Chondrocyte (in vitro differentiated cells): ENCODE results near the gene TMEM94. TPM values are rescaled to one million over a fixed set of nuclear protein-coding genes. Genes with fewer than 3 reads are reported as not detected.

ENCODE experiments used
- DNase-seq: peaks from one replicate; pipeline ENCODE4 v3.0.0; 2021; ENCODE audit warnings: mixed read lengths, low spot score
- H3K27ac Mint-ChIP-seq: one replicate; pipeline ENCODE4 v1.8.0; 2021; ENCODE audit warnings: mild to moderate bottlenecking, moderate library complexity, mixed read lengths; ENCODE audit not compliant: unreplicated experiment
- H3K27me3 Mint-ChIP-seq: 2 replicates; pipeline ENCODE4 v1.8.0; 2021; ENCODE audit warnings: low read depth, mixed read lengths
- H3K36me3 Mint-ChIP-seq: 2 replicates; pipeline ENCODE4 v1.8.0; 2021; ENCODE audit warnings: low read depth, mixed read lengths
- H3K4me1 Mint-ChIP-seq: 2 replicates; pipeline ENCODE4 v1.8.0; 2021; ENCODE audit warnings: low read depth, mild to moderate bottlenecking, mixed read lengths
- H3K4me3 Mint-ChIP-seq: one replicate; pipeline ENCODE4 v1.8.0; 2021; ENCODE audit warnings: mild to moderate bottlenecking, moderate library complexity, mixed read lengths; ENCODE audit not compliant: unreplicated experiment
- H3K9me3 Mint-ChIP-seq: 2 replicates; pipeline ENCODE4 v1.8.0; 2021; ENCODE audit warnings: low read depth, mixed read lengths
- CTCF ChIP-seq: fragments of 200-600 bp; sonication (generic); IDR thresholded peaks from 2 replicates; pipeline ENCODE4 v1.5.0; 2021; ENCODE audit warnings: antibody characterized with exemption, mild to moderate bottlenecking, moderate library complexity
- long read RNA-seq: library from polyadenylated mRNA; stranded (forward); transcript quantifications from one replicate; pipeline ENCODE4 v2.0.0, GENCODE V29; 2021
- total RNA-seq: library from RNA; stranded (reverse); gene quantifications from 3 replicates; pipeline ENCODE4 v1.2.1, GENCODE V29; 2021

TMEM94 gene
- 45.6 to 52.3 TPM (median 49.5 TPM) in 3 replicates for total RNA-seq
- long read RNA-seq, partial matches to known transcripts: 7 of 12 reads
- long read RNA-seq, other reads (novel, unspliced or antisense): 5 of 12 reads

GRCh38 chr17:75456417-75457046 is at the start of gene TMEM94:
Gene TMEM94, plus strand, starts transcription at chr17:75456635. Its CDS starts 15,271 bp downstream, at chr17:75471906.
- H3K9me3 Mint-ChIP-seq: no peaks in the 10 kb centered on the region
- no peaks in the 10 kb centered on the region for H3K27me3 Mint-ChIP-seq
- peak within 1 kb of the TSS; percentile 96 for H3K27ac Mint-ChIP-seq
- H3K4me1 Mint-ChIP-seq: peaks cover 22% of the 10 kb centered on the region
- peak; percentile 95 for DNase-seq
- H3K36me3 Mint-ChIP-seq: no peaks in the 10 kb centered on the region
- H3K4me3 Mint-ChIP-seq: peak within 1 kb of the TSS; percentile 89
- no peak for TF ChIP-seq CTCF

GRCh38 chr17:75407655-75408352 is 48.6 kb upstream of the TMEM94 start:
- no peak for DNase-seq
- TF ChIP-seq CTCF: no peak
- Mint-ChIP-seq H3K36me3 (no peaks in the 10 kb centered on the region), H3K4me1 (peaks cover 30% of the 10 kb centered on the region), H3K27me3 (peaks cover 7% of the 10 kb centered on the region), H3K9me3 (no peaks in the 10 kb centered on the region), H3K27ac (no peak overlapping the region), H3K4me3 (no peak overlapping the region)

- H3K4me1 Mint-ChIP-seq: peaks cover 18% of the 10 kb centered on the region
- no peak for TF ChIP-seq CTCF
- no peaks in the 10 kb centered on the region for H3K36me3 Mint-ChIP-seq
- no peaks in the 10 kb centered on the region for H3K9me3 Mint-ChIP-seq
- H3K27ac Mint-ChIP-seq: no peak overlapping the region
- no peak overlapping the region for H3K4me3 Mint-ChIP-seq
- peaks cover 10% of the 10 kb centered on the region for H3K27me3 Mint-ChIP-seq
- no peak for DNase-seq
Observed at GRCh38 chr17:75410141-75410540, 46.3 kb upstream of the TMEM94 start.

GRCh38 chr17:75411328-75412067 is 44.9 kb upstream of the TMEM94 start:
- H3K4me1 Mint-ChIP-seq: peaks cover 10% of the 10 kb centered on the region
- no peak for TF ChIP-seq CTCF
- H3K9me3 Mint-ChIP-seq: no peaks in the 10 kb centered on the region
- no peak for DNase-seq
- no peaks in the 10 kb centered on the region for H3K36me3 Mint-ChIP-seq
- no peak overlapping the region for H3K4me3 Mint-ChIP-seq
- peaks cover 10% of the 10 kb centered on the region for H3K27me3 Mint-ChIP-seq
- H3K27ac Mint-ChIP-seq: no peak overlapping the region
